HepG2 (cell line): Measurements from ENCODE around the gene C16orf78. TPM values are rescaled to one million over a fixed set of nuclear protein-coding genes. Genes with fewer than 3 reads are reported as not detected.

Experiments used
- ATAC-seq: fragments of 200-7000 bp; cut with Tn5 transposase; 3 replicates; pipeline ENCODE4 v1.9.1; 2020; ENCODE audit warnings: mild to moderate bottlenecking, moderate library complexity
- BruUV-seq: library from RNA; stranded (reverse); fragments of 400-500 nt; replicated peaks from 2 replicates; lab custom pipeline; 2021; lab: Mats Ljungman, UMichigan
- CTCF ChIA-PET: fragments of 300-600 bp; formaldehyde crosslinking; extraction: SDS; loops from one replicate; lab custom pipeline; 2021; ENCODE audit warnings: low total read pairs, inconsistent platforms, low intra/inter-chr PET ratio; lab: Yijun Ruan, JAX
- POLR2A ChIA-PET: fragments of 350-600 bp; sonication (Branson Sonifier 250); formaldehyde crosslinking; loops from one replicate; lab custom pipeline; 2020; ENCODE audit warnings: antibody characterized with exemption, inconsistent platforms; lab: Yijun Ruan, JAX
- DNase-seq: peaks from one replicate; pipeline ENCODE4 v3.0.0-alpha.2; 2015; ENCODE audit warnings: low spot score
- FAIRE-seq: peaks from 3 replicates; lab custom pipeline; 2011; peaks lifted over from hg19 to GRCh38; lab: Jason Lieb, UNC
- H2AFZ ChIP-seq: one replicate; pipeline ENCODE4 v1.6.1; 2011; ENCODE audit warnings: low read length, inconsistent platforms
- H3K27ac ChIP-seq: fragments of 300-600 bp; 3 replicates; pipeline ENCODE4 v1.8.0; 2011; ENCODE audit warnings: mixed run types, mild to moderate bottlenecking, mixed read lengths, low read length, inconsistent platforms; ENCODE audit not compliant: insufficient read depth; ENCODE audit errors: extremely low read length
- H3K27me3 ChIP-seq, 2 experiments: fragments of 200-600 bp in 1 of 2; 2 replicates in 1 of 2; 3 replicates in 1 of 2; pipeline versions ENCODE4 v1.6.0 to v1.8.0; 2011; ENCODE audit warnings: low read length in 2 of 2, mild to moderate bottlenecking in 2 of 2, moderate library complexity in 2 of 2, inconsistent platforms in 1 of 2; ENCODE audit not compliant: insufficient read depth in 2 of 2, control insufficient read depth in 1 of 2
- H3K36me3 ChIP-seq, 2 experiments: fragments of 200-600 bp in 1 of 2; replicated peaks in 1 of 2; 2 replicates in 1 of 2; 3 replicates in 1 of 2; pipeline versions ENCODE4 v1.5.1 to v1.8.0; 2011; ENCODE audit warnings: low read length in 2 of 2, inconsistent platforms in 1 of 2; ENCODE audit not compliant: insufficient read depth in 2 of 2, control insufficient read depth in 1 of 2
- H3K4me1 ChIP-seq: 2 replicates; pipeline ENCODE4 v1.5.1; 2012; ENCODE audit warnings: low read length, inconsistent platforms; ENCODE audit not compliant: insufficient read depth
- H3K4me2 ChIP-seq: 2 replicates; pipeline ENCODE4 v1.6.0; 2011; ENCODE audit warnings: low read depth, low read length, inconsistent platforms
- H3K4me3 ChIP-seq, 3 experiments: fragments of 200-600 bp in 1 of 3; sonication (generic), shearing (Covaris generic) in 1 of 3; replicated peaks in 1 of 3; 2 replicates each; pipeline ENCODE4 v1.5.1; 2011 to 2016; ENCODE audit warnings: low read length in 3 of 3, inconsistent platforms in 2 of 3, low read depth in 2 of 3, mild to moderate bottlenecking in 2 of 3, control low read depth in 1 of 3, mixed read lengths in 1 of 3; ENCODE audit not compliant: insufficient read depth in 1 of 3
- H3K79me2 ChIP-seq: one replicate; pipeline ENCODE4 v1.6.1; 2011; ENCODE audit warnings: low read length, inconsistent platforms; ENCODE audit not compliant: insufficient read depth
- H3K9ac ChIP-seq: 2 replicates; pipeline ENCODE4 v1.6.0; 2011; ENCODE audit warnings: mild to moderate bottlenecking, low read depth, low read length, inconsistent platforms; ENCODE audit not compliant: insufficient read depth
- H3K9me3 ChIP-seq: 2 replicates; pipeline ENCODE4 v1.5.1; 2012; ENCODE audit warnings: mild to moderate bottlenecking, low read length
- H4K20me1 ChIP-seq: 2 replicates; pipeline ENCODE4 v1.6.0; 2011; ENCODE audit warnings: inconsistent platforms, mild to moderate bottlenecking, low read length, moderate library complexity; ENCODE audit not compliant: insufficient read depth
- AGO2 ChIP-seq: fragments of 200-400 bp; formaldehyde crosslinking; optimal IDR thresholded peaks from 2 replicates; pipeline ENCODE3; 2017; ENCODE audit warnings: mild to moderate bottlenecking, low read depth, low read length, moderate library complexity
- KDM2A ChIP-seq: sonication (generic); formaldehyde crosslinking; IDR thresholded peaks from 2 replicates; pipeline ENCODE4 v1.4.0; 2020; ENCODE audit warnings: low read depth, missing genetic modification reagents, borderline replicate concordance
- NAIF1 ChIP-seq: sonication (generic); formaldehyde crosslinking; IDR thresholded peaks from 2 replicates; pipeline ENCODE4 v1.5.0; 2020; ENCODE audit warnings: mild to moderate bottlenecking, missing genetic modification reagents, borderline replicate concordance
- NCOA2 ChIP-seq: sonication (generic); formaldehyde crosslinking; IDR thresholded peaks from 2 replicates; pipeline ENCODE4 v1.8.0; 2022; ENCODE audit warnings: inconsistent platforms
- NONO ChIP-seq, 2 experiments: fragments of 450-650 bp in 1 of 2; sonication (generic) in 1 of 2; formaldehyde crosslinking in 1 of 2; IDR thresholded peaks in 1 of 2; conservative IDR thresholded peaks in 1 of 2; 2 replicates each; pipeline versions ENCODE4 v1.6.1 to v1.8.0; 2017 to 2022; ENCODE audit warnings: mild to moderate bottlenecking in 1 of 2, missing genetic modification reagents in 1 of 2, moderate library complexity in 1 of 2
- SKIL ChIP-seq: sonication (generic); formaldehyde crosslinking; IDR thresholded peaks from 2 replicates; pipeline ENCODE4 v1.8.0; 2022; ENCODE audit warnings: missing genetic modification reagents, mild to moderate bottlenecking, moderate library complexity, borderline replicate concordance
- ZNF138 ChIP-seq: sonication (generic); formaldehyde crosslinking; IDR thresholded peaks from 2 replicates; pipeline ENCODE4 v1.5.0; 2020; ENCODE audit warnings: mild to moderate bottlenecking, low read depth, missing genetic modification reagents
- ZNF331 ChIP-seq: sonication (generic); formaldehyde crosslinking; IDR thresholded peaks from 2 replicates; pipeline ENCODE4 v1.4.0; 2020; ENCODE audit warnings: missing genetic modification reagents
- ZNF562 ChIP-seq: sonication (generic); formaldehyde crosslinking; IDR thresholded peaks from 2 replicates; pipeline ENCODE4 v1.8.0; 2022; ENCODE audit warnings: missing genetic modification reagents, borderline replicate concordance
- ZNF772 ChIP-seq: sonication (generic); formaldehyde crosslinking; IDR thresholded peaks from 2 replicates; pipeline ENCODE4 v1.5.0; 2020; ENCODE audit warnings: mild to moderate bottlenecking, missing genetic modification reagents
- ZNF800 ChIP-seq: sonication (generic); formaldehyde crosslinking; IDR thresholded peaks from 2 replicates; pipeline ENCODE4 v1.4.0; 2020; ENCODE audit warnings: missing genetic modification reagents
- WGBS: methylation state at CpG from one replicate; pipeline ENCODE4 v1.1.6; 2017; ENCODE audit warnings: low lambda C conversion rate; 5-methylcytosine and 5-hydroxymethylcytosine counted together
- in situ Hi-C: cut with HindIII; loops from 2 replicates; pipeline ENCODE4 v1.10.0; 2017; ENCODE audit warnings: low pct_unique_long_range_greater_than_20kb; ENCODE audit not compliant: extremely low pct_ligation_motif_present
- intact Hi-C: fragments of 100-400 bp; cut with micrococcal nuclease; formaldehyde crosslinking; loops from one replicate; pipeline ENCODE4 v1.10.0; 2022; ENCODE audit not compliant: unreplicated experiment
- polyA plus RNA-seq, 8 experiments: library from polyadenylated mRNA; depleted of rRNA in 3 of 8; stranded (reverse) in 7 of 8; unstranded in 1 of 8; fragments of >200 nt; fragmentation: Illumina TruSeq in 4 of 8; extraction: Trizol in 4 of 8; gene quantifications; 2 replicates each; pipeline versions ENCODE4 v1.2.1 to v1.2.3, GENCODE V29; 2011 to 2016; ENCODE audit warnings: low read depth in 4 of 8, missing spikeins in 1 of 8, mixed read lengths in 1 of 8; ENCODE audit not compliant: insufficient read depth in 1 of 8
- total RNA-seq, 5 experiments: library from RNA; depleted of rRNA; stranded (reverse); fragments of >200 nt; fragmentation: Illumina TruSeq; extraction: Trizol; gene quantifications; 2 replicates each; pipeline ENCODE4 v1.2.3, GENCODE V29; 2016; ENCODE audit warnings: low read depth in 1 of 5
- TF ChIP-seq, protein P1 (sequence below): IDR thresholded peaks from 2 replicates; pipeline ENCODE4 v1.6.1; 2016; ENCODE audit warnings: low read depth, borderline replicate concordance

C16orf78 gene
- total and polyA plus RNA-seq, 2 of the 13 experiments (the other 11 are each of a cell fraction or from before 2014, with no cell fraction given), result not detected

DNA sequence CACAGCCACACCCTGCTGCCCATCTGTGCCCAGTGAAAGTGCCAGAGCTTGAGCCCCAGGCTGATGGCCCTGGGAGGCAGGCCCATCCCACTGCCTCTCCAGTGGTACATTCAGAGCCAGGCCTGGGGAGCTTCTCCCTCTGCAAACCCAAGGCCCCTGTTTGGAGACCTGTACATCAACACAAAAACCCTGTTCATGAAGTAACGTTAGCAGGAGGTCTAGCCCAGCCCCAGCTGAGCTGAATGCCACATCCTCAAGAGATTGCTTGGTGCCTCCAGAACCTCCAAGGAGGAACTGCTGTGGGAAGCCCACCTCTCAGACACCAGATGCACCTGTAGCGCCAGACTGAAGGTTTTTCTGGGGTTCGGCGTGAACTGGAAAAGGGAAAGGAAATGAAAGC is 31.5 kb downstream of the C16orf78 start:
- intact Hi-C loops, result no loop called here

More for the DNA sequence above, 31.5 kb downstream of the C16orf78 start:
- Histone ChIP-seq H3K36me3 (no peaks in the 10 kb centered on the region), H3K4me2 (no peak overlapping the region), H3K9ac (no peak overlapping the region), H3K9me3 (no peaks in the 10 kb centered on the region), H3K27ac (no peak overlapping the region), H4K20me1 (no peaks in the 10 kb centered on the region), H3K79me2 (no peaks in the 10 kb centered on the region), H2AFZ (no peak overlapping the region), H3K4me1 (no peaks in the 10 kb centered on the region), H3K4me3 (no peak overlapping the region), H3K27me3 (no peaks in the 10 kb centered on the region)
- BruUV-seq, result no TSS peak
- no peak for ATAC-seq
- 39% methylated on average over 4 of the region's 4 CpGs for WGBS
- no peak for FAIRE-seq
- ChIA-PET POLR2A (no interaction called here), CTCF (no interaction called here)
- DNase-seq, result no peak
- in situ Hi-C loops, result no loop called here
- TF ChIP-seq NCOA2 (CRISPR knock-in tag), result no peak
- no peak for TF ChIP-seq ZNF800 (CRISPR knock-in tag)
- no peak for TF ChIP-seq ZNF772 (CRISPR knock-in tag)
- no peak for TF ChIP-seq AGO2
- no peak for TF ChIP-seq NONO (IDR thresholded peaks at IDR 0.05)
- TF ChIP-seq NONO (CRISPR knock-in tag; conservative IDR thresholded peaks at IDR 0.05), result no peak
- no peak for TF ChIP-seq NAIF1 (CRISPR knock-in tag)
- no peak for TF ChIP-seq ZNF331 (CRISPR knock-in tag)
- no peak for TF ChIP-seq ZNF138 (CRISPR knock-in tag)
- TF ChIP-seq ZNF562 (CRISPR knock-in tag), result no peak
- no peak for TF ChIP-seq SKIL (CRISPR knock-in tag)
- TF ChIP-seq, protein P1, sequence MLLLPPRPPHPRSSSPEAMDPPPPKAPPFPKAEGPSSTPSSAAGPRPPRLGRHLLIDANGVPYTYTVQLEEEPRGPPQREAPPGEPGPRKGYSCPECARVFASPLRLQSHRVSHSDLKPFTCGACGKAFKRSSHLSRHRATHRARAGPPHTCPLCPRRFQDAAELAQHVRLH (CRISPR knock-in tag), result no peak
- no peak for TF ChIP-seq KDM2A (CRISPR knock-in tag)
